ENCODE measurements around the gene PSAPL1. TPM values are rescaled to one million over a fixed set of nuclear protein-coding genes. Genes with fewer than 3 reads are reported as not detected.
A peak's percentile ranks its signal among the peaks of the same experiment; 100 is the strongest.

PSAPL1 gene
- total and polyA plus RNA-seq, 9 of the 15 experiments (the other 6 are each of a cell fraction or from before 2014, with no cell fraction given), result not detected

- TF ChIP-seq TCF15 (CRISPR knock-in tag; IDR thresholded peaks at IDR 0.05) (no peak), ZNF785 (CRISPR knock-in tag; IDR thresholded peaks at IDR 0.05) (no peak)
- TF ChIP-seq, protein P1, sequence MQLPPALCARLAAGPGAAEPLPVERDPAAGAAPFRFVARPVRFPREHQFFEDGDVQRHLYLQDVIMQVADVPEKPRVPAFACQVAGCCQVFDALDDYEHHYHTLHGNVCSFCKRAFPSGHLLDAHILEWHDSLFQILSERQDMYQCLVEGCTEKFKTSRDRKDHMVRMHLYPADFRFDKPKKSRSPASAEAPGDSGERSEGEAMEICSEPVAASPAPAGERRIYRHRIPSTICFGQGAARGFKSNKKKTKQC (CRISPR knock-in tag; IDR thresholded peaks at IDR 0.05), result no peak
- TF ChIP-seq, protein P2, sequence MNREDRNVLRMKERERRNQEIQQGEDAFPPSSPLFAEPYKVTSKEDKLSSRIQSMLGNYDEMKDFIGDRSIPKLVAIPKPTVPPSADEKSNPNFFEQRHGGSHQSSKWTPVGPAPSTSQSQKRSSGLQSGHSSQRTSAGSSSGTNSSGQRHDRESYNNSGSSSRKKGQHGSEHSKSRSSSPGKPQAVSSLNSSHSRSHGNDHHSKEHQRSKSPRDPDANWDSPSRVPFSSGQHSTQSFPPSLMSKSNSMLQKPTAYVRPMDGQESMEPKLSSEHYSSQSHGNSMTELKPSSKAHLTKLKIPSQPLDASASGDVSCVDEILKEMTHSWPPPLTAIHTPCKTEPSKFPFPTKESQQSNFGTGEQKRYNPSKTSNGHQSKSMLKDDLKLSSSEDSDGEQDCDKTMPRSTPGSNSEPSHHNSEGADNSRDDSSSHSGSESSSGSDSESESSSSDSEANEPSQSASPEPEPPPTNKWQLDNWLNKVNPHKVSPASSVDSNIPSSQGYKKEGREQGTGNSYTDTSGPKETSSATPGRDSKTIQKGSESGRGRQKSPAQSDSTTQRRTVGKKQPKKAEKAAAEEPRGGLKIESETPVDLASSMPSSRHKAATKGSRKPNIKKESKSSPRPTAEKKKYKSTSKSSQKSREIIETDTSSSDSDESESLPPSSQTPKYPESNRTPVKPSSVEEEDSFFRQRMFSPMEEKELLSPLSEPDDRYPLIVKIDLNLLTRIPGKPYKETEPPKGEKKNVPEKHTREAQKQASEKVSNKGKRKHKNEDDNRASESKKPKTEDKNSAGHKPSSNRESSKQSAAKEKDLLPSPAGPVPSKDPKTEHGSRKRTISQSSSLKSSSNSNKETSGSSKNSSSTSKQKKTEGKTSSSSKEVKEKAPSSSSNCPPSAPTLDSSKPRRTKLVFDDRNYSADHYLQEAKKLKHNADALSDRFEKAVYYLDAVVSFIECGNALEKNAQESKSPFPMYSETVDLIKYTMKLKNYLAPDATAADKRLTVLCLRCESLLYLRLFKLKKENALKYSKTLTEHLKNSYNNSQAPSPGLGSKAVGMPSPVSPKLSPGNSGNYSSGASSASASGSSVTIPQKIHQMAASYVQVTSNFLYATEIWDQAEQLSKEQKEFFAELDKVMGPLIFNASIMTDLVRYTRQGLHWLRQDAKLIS (CRISPR knock-in tag; IDR thresholded peaks at IDR 0.05), result no peak
Observed at GRCh38 chr4:7461230-7461629, 26.5 kb upstream of the PSAPL1 start (continued).

- Histone ChIP-seq H3K9ac (ENCODE audit: insufficient read depth in 1 of 2, low read depth in 2 of 2, low read length in 2 of 2) (no peak overlapping the region), H3K4me3 (no peak overlapping the region), H3K27me3 (ENCODE audit: control insufficient read depth in 2 of 2, insufficient read depth in 2 of 2, low read length in 2 of 2) (peaks cover 0 to 55% of the 10 kb centered on the region in 2 experiments; a peak in 3 of 5 replicates), H3K79me2 (ENCODE audit: control insufficient read depth, insufficient read depth, low read length) (no peaks in the 10 kb centered on the region), H3K9me1 (ENCODE audit: control insufficient read depth, insufficient read depth, low read length) (no peaks in the 10 kb centered on the region), H4K20me1 (replicated peaks; ENCODE audit: control insufficient read depth, insufficient read depth, low read length) (peaks cover 14% of the 10 kb centered on the region), H3K27ac (ENCODE audit: extremely low read depth, low read depth, low read length) (no peak overlapping the region), H3K4me1 (replicated peaks in 1 of 2; ENCODE audit: control insufficient read depth in 2 of 2, insufficient read depth in 2 of 2, low read length in 2 of 2) (no peaks in the 10 kb centered on the region; a peak in 2 of 5 replicates), H3K36me3 (ENCODE audit: control insufficient read depth, insufficient read depth, low read length) (no peaks in the 10 kb centered on the region), H2AFZ (ENCODE audit: low read depth, low read length) (no peak overlapping the region), H3K9me3 (replicated peaks; ENCODE audit: control insufficient read depth, insufficient read depth, low read depth, low read length) (no peaks in the 10 kb centered on the region), H3K4me2 (ENCODE audit: insufficient read depth, low read length) (no peak overlapping the region)
- ATAC-seq (peak; percentile 74), FAIRE-seq (no peak), DNase-seq (ENCODE audit: extremely low read depth in 1 of 4, low spot score in 3 of 4) (peak; percentile 20 to 36 (median 29))
- ChIA-PET CTCF (ENCODE audit: low intra/inter-chr PET ratio) (no interaction called here), POLR2A (no interaction called here)
- WGBS (ENCODE audit: insufficient coverage, low coverage, missing lambda C conversion rate), result under 1% methylated on average over 14 of the region's 17 CpGs
- in situ Hi-C loops (cut with MboI) (no loop called here), intact Hi-C loops (cut with micrococcal nuclease) (no loop called here)
- no TSS peak for BruUV-seq (replicated peaks)
- TF ChIP-seq ATF7 (IDR thresholded peaks at IDR 0.05) (peak; percentile 33; the same call in 1 of the 2 replicates), NR2C1 (IDR thresholded peaks at IDR 0.05) (no peak), NR2C1 (tag; IDR thresholded peaks at IDR 0.05) (peak; percentile 52; the same call in 1 of the 2 replicates), USF1 (CRISPR knock-in tag; IDR thresholded peaks at IDR 0.05) (peak; percentile 78), FOXJ3 (CRISPR knock-in tag; IDR thresholded peaks at IDR 0.05) (no peak), BHLHE40 (IDR thresholded peaks at IDR 0.05; ENCODE audit: low read length) (peak; percentile 29; the same call in 1 of the 2 replicates), CTCFL (IDR thresholded peaks at IDR 0.05; ENCODE audit: borderline replicate concordance, insufficient read depth, low read depth, low read length, poor library complexity, severe bottlenecking) (no peak), SRSF3 (IDR thresholded peaks at IDR 0.05; ENCODE audit: insufficient read depth, low read length) (no peak), FOXM1 (IDR thresholded peaks at IDR 0.05; ENCODE audit: low read depth) (no peak), FOXM1 (CRISPR knock-in tag; IDR thresholded peaks at IDR 0.05; ENCODE audit: low read depth) (no peak)
Observed at GRCh38 chr4:7460566-7460965, 25.8 kb upstream of the PSAPL1 start.
